Measurements from ENCODE around the gene LEFTY1. TPM values are rescaled to one million over a fixed set of nuclear protein-coding genes. Genes with fewer than 3 reads are reported as not detected.
A peak's percentile ranks its signal among the peaks of the same experiment; 100 is the strongest.

LEFTY1 gene
- total RNA-seq, 1 donor from 2014 or later = not detected

GRCh38 chr1:225876900-225877510, 11.9 kb downstream of the LEFTY1 start:
- ATAC-seq = no peak
- no peaks in the 10 kb centered on the region for H3K27me3 ChIP-seq (ENCODE audit: low read depth)
- H3K4me1 ChIP-seq = peaks cover 53% of the 10 kb centered on the region
- no peak for DNase-seq
- H3K27ac ChIP-seq = peak overlapping the region; percentile 64
- peaks cover 58% of the 10 kb centered on the region for H3K36me3 ChIP-seq
- intact Hi-C loops (cut with DNase I) = no loop called here
- TF ChIP-seq CTCF (IDR thresholded peaks at IDR 0.05) = no peak
- H3K9me3 ChIP-seq = no peaks in the 10 kb centered on the region
- H3K4me3 ChIP-seq = no peak overlapping the region

GRCh38 chr1:225875044-225875815, 13.7 kb downstream of the LEFTY1 start:
- ATAC-seq (peak; percentile 84 to 91), DNase-seq (peak; percentile 79)
- Histone ChIP-seq H3K9me3 (no peaks in the 10 kb centered on the region), H3K27me3 (ENCODE audit: low read depth) (no peaks in the 10 kb centered on the region), H3K4me3 (no peak overlapping the region), H3K4me1 (peaks cover 40% of the 10 kb centered on the region), H3K36me3 (peaks cover 76% of the 10 kb centered on the region), H3K27ac (peak overlapping the region; percentile 73)
- intact Hi-C loops (cut with DNase I) = no loop called here
- no peak for TF ChIP-seq CTCF (IDR thresholded peaks at IDR 0.05)

GRCh38 chr1:225874431-225874830, 14.5 kb downstream of the LEFTY1 start:
- intact Hi-C loops (cut with DNase I) = no loop called here
- no peak for TF ChIP-seq CTCF (IDR thresholded peaks at IDR 0.05)
- no peak overlapping the region for H3K4me3 ChIP-seq
- ATAC-seq (no peak), DNase-seq (peak; percentile 31)
- no peaks in the 10 kb centered on the region for H3K9me3 ChIP-seq
- no peaks in the 10 kb centered on the region for H3K27me3 ChIP-seq (ENCODE audit: low read depth)
- H3K27ac ChIP-seq = peak overlapping the region; percentile 73
- H3K4me1 ChIP-seq = peaks cover 32% of the 10 kb centered on the region
- H3K36me3 ChIP-seq = peaks cover 84% of the 10 kb centered on the region

GRCh38 chr1:225873281-225873850, 15.6 kb downstream of the LEFTY1 start:
- Histone ChIP-seq H3K27me3 (ENCODE audit: low read depth) (no peaks in the 10 kb centered on the region), H3K9me3 (no peaks in the 10 kb centered on the region), H3K4me1 (peaks cover 23% of the 10 kb centered on the region), H3K4me3 (no peak overlapping the region), H3K27ac (no peak overlapping the region), H3K36me3 (peaks cover 95% of the 10 kb centered on the region)
- ATAC-seq (no peak), DNase-seq (peak; percentile 31)
- TF ChIP-seq CTCF (IDR thresholded peaks at IDR 0.05) = no peak
- intact Hi-C loops (cut with DNase I) = no loop called here

GRCh38 chr1:225872075-225872430, 16.9 kb downstream of the LEFTY1 start:
- peaks cover 99% of the 10 kb centered on the region for H3K36me3 ChIP-seq
- DNase-seq (no peak), ATAC-seq (no peak)
- TF ChIP-seq CTCF (IDR thresholded peaks at IDR 0.05) = no peak
- no peak overlapping the region for H3K4me3 ChIP-seq
- no peak overlapping the region for H3K27ac ChIP-seq
- intact Hi-C loops (cut with DNase I) = no loop called here
- H3K9me3 ChIP-seq = no peaks in the 10 kb centered on the region
- no peaks in the 10 kb centered on the region for H3K27me3 ChIP-seq (ENCODE audit: low read depth)
- peaks cover 11% of the 10 kb centered on the region for H3K4me1 ChIP-seq

All from lower lobe of right lung (tissue), 2 donors.